Right lobe of liver (tissue), 4 donors: ENCODE results near the gene C5orf46.

Source experiments
- CTCF ChIP-seq, 4 donors: fragments of 200-600 bp in 3 of 4; fragments of 450-650 bp in 1 of 4; IDR thresholded peaks; one replicate each; pipeline versions ENCODE4 v1.5.1 to v1.8.0; 2016 to 2022; ENCODE audit warnings: antibody characterized with exemption in 4 of 4, mild to moderate bottlenecking in 2 of 4
- POLR2A ChIP-seq: fragments of 450-650 bp; IDR thresholded peaks from one replicate; pipeline ENCODE4 v1.6.1; 2017; ENCODE audit warnings: antibody characterized with exemption, mild to moderate bottlenecking
- donor health status: DM: no; HTN: no; CAD: no.
- donor health status: DM: no; HTN: no; CAD: no.
- donor health status: DM: no; HTN: yes; CAD: no.

GRCh38 chr5:147902609-147903115, 3.7 kb downstream of the C5orf46 start:
- no peak for TF ChIP-seq POLR2A
- no peak for TF ChIP-seq CTCF (IDR thresholded peaks at IDR 0.05)
